ENCODE data around the gene TM4SF20. TPM values are rescaled to one million over a fixed set of nuclear protein-coding genes. Genes with fewer than 3 reads are reported as not detected.

Gene TM4SF20
- total and polyA plus RNA-seq, 8 donors, result 2.8 TPM; not detected in 7

- TF ChIP-seq CTCF (IDR thresholded peaks at IDR 0.05), result no peak
- TF ChIP-seq EP300 (IDR thresholded peaks at IDR 0.05), result no peak
- no peak for TF ChIP-seq POLR2A (IDR thresholded peaks at IDR 0.05)
- no peak for TF ChIP-seq POLR2AphosphoS5 (IDR thresholded peaks at IDR 0.05)
- WGBS, 5 donors, result 46 to 65% (median 48%) methylated on average over 2 of the region's 2 CpGs
- DNase-seq, result no peak
- Histone ChIP-seq H3K4me1 (no peaks in the 10 kb centered on the region), H3K9me3 (no peaks in the 10 kb centered on the region), H3K4me3 (no peak overlapping the region), H3K27ac (no peak overlapping the region), H3K27me3 (no peaks in the 10 kb centered on the region), H3K36me3 (no peaks in the 10 kb centered on the region)
- intact Hi-C loops (cut with DNase I; ENCODE audit: low total_unique reads), result no loop called here
Measured at GRCh38 chr2:227312579-227312978, 66.5 kb downstream of the TM4SF20 start.

Other genes with a start within 250 kb of the TM4SF20 start
- 1 to 10 TPM in 3 of 5 donors, under 1 TPM in 1, not detected in 1; 0.55 to 7.6 (median 2.7) TPM for gene COL4A4, start 215.1 kb downstream of the TM4SF20 start, total RNA-seq
- under 1 TPM; 0.15 to 0.50 (median 0.44) TPM for gene COL4A4, start 215.1 kb downstream of the TM4SF20 start, polyA plus RNA-seq
- gene COL4A3, start 214.7 kb downstream of the TM4SF20 start, total RNA-seq, result 1 to 10 TPM in 2 of 5 donors, under 1 TPM in 3; under 0.01 to 2.9 (median 0.72) TPM
- gene COL4A3, start 214.7 kb downstream of the TM4SF20 start, polyA plus RNA-seq, result 1 to 10 TPM in 2 of 3 donors, under 1 TPM in 1; 0.44 to 1.2 (median 1.1) TPM
- gene MFF, start 54.1 kb downstream of the TM4SF20 start, total RNA-seq, result 100 to 1,000 TPM in 2 of 5 donors, 10 to 100 TPM in 3; 16.8 to 322 (median 92.3) TPM
- gene MFF, start 54.1 kb downstream of the TM4SF20 start, polyA plus RNA-seq, result 10 to 100 TPM; 66.4 to 86.8 (median 80.9) TPM
- not detected for gene SCYGR1, start 8.6 kb upstream of the TM4SF20 start, total RNA-seq
- gene SCYGR1, start 8.6 kb upstream of the TM4SF20 start, polyA plus RNA-seq, result not detected
- 100 to 1,000 TPM in 1 of 5 donors, 10 to 100 TPM in 4; 16.1 to 119 (median 38.1) TPM for gene AGFG1, start 92.8 kb upstream of the TM4SF20 start, total RNA-seq
- 10 to 100 TPM; 17.8 to 37.0 (median 34.5) TPM for gene AGFG1, start 92.8 kb upstream of the TM4SF20 start, polyA plus RNA-seq
- not detected for gene SCYGR2, start 219.6 kb upstream of the TM4SF20 start, total RNA-seq
- not detected for gene SCYGR2, start 219.6 kb upstream of the TM4SF20 start, polyA plus RNA-seq
- not detected for gene SCYGR3, start 235.5 kb upstream of the TM4SF20 start, total RNA-seq
- gene SCYGR3, start 235.5 kb upstream of the TM4SF20 start, polyA plus RNA-seq, result not detected
- gene SCYGR4, start 238.2 kb upstream of the TM4SF20 start, total RNA-seq, result not detected
- gene SCYGR4, start 238.2 kb upstream of the TM4SF20 start, polyA plus RNA-seq, result not detected

Data from stomach (tissue), 9 donors.